Panc1 (cell line): Measurements from ENCODE around the gene NTRK2. TPM values are rescaled to one million over a fixed set of nuclear protein-coding genes. Genes with fewer than 3 reads are reported as not detected.

ENCODE experiments used
- ATAC-seq: fragments of 200-7000 bp; cut with Tn5 transposase; 2 replicates; pipeline ENCODE4 v1.9.1; 2020; ENCODE audit warnings: mild to moderate bottlenecking, moderate library complexity
- BruUV-seq: library from RNA; stranded (reverse); fragments of 400-500 nt; replicated peaks from 2 replicates; lab custom pipeline; 2021; lab: Mats Ljungman, UMichigan
- CTCF ChIA-PET: fragments of 300-600 bp; sonication (Branson Sonifier 250); formaldehyde crosslinking; loops from one replicate; lab custom pipeline; 2022; ENCODE audit warnings: antibody characterized with exemption; lab: Charles Lee
- POLR2A ChIA-PET: fragments of 300-600 bp; sonication (Branson Sonifier 250); formaldehyde crosslinking; loops from one replicate; lab custom pipeline; 2022; ENCODE audit warnings: antibody characterized with exemption; lab: Charles Lee
- DNase-seq: peaks from one replicate; pipeline ENCODE4 v3.0.0-alpha.2; 2010; ENCODE audit warnings: low read depth, low spot score
- H3K27ac ChIP-seq: 2 replicates; pipeline ENCODE4 v1.5.1; 2011; ENCODE audit warnings: mild to moderate bottlenecking, low read length, inconsistent platforms
- H3K27me3 ChIP-seq: fragments of 200-500 bp; sonication (Bioruptor generic); 2 replicates; pipeline ENCODE4 v1.6.0; 2014; ENCODE audit warnings: low read length, inconsistent platforms; ENCODE audit not compliant: control insufficient read depth, insufficient read depth
- H3K36me3 ChIP-seq: fragments of 200-500 bp; sonication (Bioruptor generic); 2 replicates; pipeline ENCODE4 v1.5.1; 2014; ENCODE audit warnings: inconsistent platforms, mild to moderate bottlenecking, low read length, moderate library complexity; ENCODE audit not compliant: control insufficient read depth, insufficient read depth
- H3K4me1 ChIP-seq: 2 replicates; pipeline ENCODE4 v1.5.1; 2011; ENCODE audit warnings: inconsistent platforms, mild to moderate bottlenecking, low read length, moderate library complexity; ENCODE audit not compliant: control insufficient read depth, insufficient read depth
- H3K4me3 ChIP-seq, 2 experiments: 2 replicates each; pipeline ENCODE4 v1.5.1; 2011 to 2012; ENCODE audit warnings: low read depth in 2 of 2, low read length in 2 of 2, mild to moderate bottlenecking in 2 of 2, inconsistent platforms in 1 of 2, moderate library complexity in 1 of 2
- H3K9me3 ChIP-seq: fragments of 200-500 bp; sonication (Bioruptor generic); 2 replicates; pipeline ENCODE4 v1.5.1; 2014; ENCODE audit warnings: low read depth, mild to moderate bottlenecking, inconsistent platforms, low read length, moderate library complexity; ENCODE audit not compliant: control insufficient read depth, insufficient read depth
- CTCF ChIP-seq: fragments of 450-650 bp; IDR thresholded peaks from 2 replicates; pipeline ENCODE4 v1.5.1; 2017; ENCODE audit warnings: mild to moderate bottlenecking
- POLR2AphosphoS5 ChIP-seq: IDR thresholded peaks from 2 replicates; pipeline ENCODE4 v1.6.1; 2012; ENCODE audit warnings: mild to moderate bottlenecking, low read depth, low read length, moderate library complexity
- REST ChIP-seq, 2 experiments: IDR thresholded peaks; 2 replicates each; pipeline ENCODE4 v1.6.1; 2011 to 2012; ENCODE audit warnings: low read depth in 2 of 2, control low read depth in 1 of 2, low read length in 1 of 2, mild to moderate bottlenecking in 1 of 2, moderate library complexity in 1 of 2; ENCODE audit not compliant: insufficient read depth in 1 of 2
- SIN3A ChIP-seq: IDR thresholded peaks from 2 replicates; pipeline ENCODE4 v1.6.1; 2012; ENCODE audit warnings: low read depth, mild to moderate bottlenecking, low read length, moderate library complexity, borderline replicate concordance; ENCODE audit not compliant: insufficient read depth
- TCF7L2 ChIP-seq: IDR thresholded peaks from 2 replicates; pipeline ENCODE4 v1.6.1; 2011; ENCODE audit warnings: mild to moderate bottlenecking, low read depth, low read length, inconsistent platforms
- in situ Hi-C: cut with HindIII; loops from 2 replicates; pipeline ENCODE4 v1.10.0; 2016; ENCODE audit warnings: low sequenced_read_pairs, low pct_unique_long_range_greater_than_20kb
- intact Hi-C: fragments of 100-400 bp; cut with micrococcal nuclease; formaldehyde crosslinking; loops from one replicate; pipeline ENCODE4 v1.10.0; 2022; ENCODE audit not compliant: unreplicated experiment
- total RNA-seq: library from RNA; stranded (reverse); gene quantifications from one replicate; pipeline ENCODE4 v1.2.1, GENCODE V29; 2021; ENCODE audit not compliant: unreplicated experiment

Gene NTRK2
- total RNA-seq, 1 experiment from 2014 or later, result 0.23 TPM

GRCh38 chr9:84819491-84819991, 150.0 kb downstream of the NTRK2 start:
- in situ Hi-C loops, result no loop called here
- CTCF ChIA-PET, result no interaction called here
- no TSS peak for BruUV-seq

GRCh38 chr9:84821431-84821830, 151.9 kb downstream of the NTRK2 start:
- in situ Hi-C loops (no loop called here), intact Hi-C loops (no loop called here)
- BruUV-seq, result no TSS peak
- DNase-seq (no peak), ATAC-seq (no peak)
- H3K27ac ChIP-seq, result no peak overlapping the region
- CTCF ChIA-PET, result no interaction called here
- TF ChIP-seq POLR2AphosphoS5, result no peak
- TF ChIP-seq SIN3A, result no peak
- TF ChIP-seq REST (IDR thresholded peaks at IDR 0.05; ENCODE audit: insufficient read depth in 1 of 2, low read depth in 2 of 2, low read length in 1 of 2), result no peak
- TF ChIP-seq CTCF, result no peak
- H3K4me3 ChIP-seq, result no peak overlapping the region
- H3K36me3 ChIP-seq, result no peaks in the 10 kb centered on the region
- no peaks in the 10 kb centered on the region for H3K27me3 ChIP-seq
- H3K9me3 ChIP-seq, result no peaks in the 10 kb centered on the region
- H3K4me1 ChIP-seq, result no peaks in the 10 kb centered on the region
- POLR2A ChIA-PET, result no interaction called here

More at GRCh38 chr9:84819491-84819991, 150.0 kb downstream of the NTRK2 start:
- no peak for ATAC-seq
- H3K27ac ChIP-seq, result no peak overlapping the region
- no peaks in the 10 kb centered on the region for H3K9me3 ChIP-seq
- H3K36me3 ChIP-seq, result no peaks in the 10 kb centered on the region
- intact Hi-C loops, result no loop called here
- H3K4me1 ChIP-seq, result no peaks in the 10 kb centered on the region
- H3K27me3 ChIP-seq, result no peaks in the 10 kb centered on the region
- no peak for DNase-seq
- no peak overlapping the region for H3K4me3 ChIP-seq
- TF ChIP-seq POLR2AphosphoS5, result no peak
- POLR2A ChIA-PET, result no interaction called here

GRCh38 chr9:84822589-84823233, 153.2 kb downstream of the NTRK2 start:
- DNase-seq, result no peak
- H3K4me1 ChIP-seq, result no peaks in the 10 kb centered on the region
- intact Hi-C loops, result no loop called here
- H3K36me3 ChIP-seq, result no peaks in the 10 kb centered on the region
- ATAC-seq, result no peak
- H3K27ac ChIP-seq, result no peak overlapping the region
- H3K27me3 ChIP-seq, result no peaks in the 10 kb centered on the region
- TF ChIP-seq CTCF (no peak), REST (IDR thresholded peaks at IDR 0.05; ENCODE audit: insufficient read depth in 1 of 2, low read depth in 2 of 2, low read length in 1 of 2) (no peak), TCF7L2 (no peak), POLR2AphosphoS5 (no peak), SIN3A (no peak)
- BruUV-seq, result no TSS peak
- no peaks in the 10 kb centered on the region for H3K9me3 ChIP-seq
- CTCF ChIA-PET, result no interaction called here
- POLR2A ChIA-PET, result no interaction called here
- in situ Hi-C loops, result no loop called here
- no peak overlapping the region for H3K4me3 ChIP-seq
